GM21737 (cell line): Measurements from ENCODE around the gene MAP4K1.
"Not testable (repeated sequence)": the region's sequence is repeated elsewhere in the genome, so short reads cannot be mapped to it uniquely, and the experiment has no call there.

Source experiments
- ATAC-seq: cut with Tn5 transposase; IDR thresholded peaks from one replicate; pipeline ENCODE4 v1.9.1; 2021; ENCODE audit warnings: mild to moderate bottlenecking, moderate library complexity; ENCODE audit not compliant: unreplicated experiment

Gene MAP4K1

DNA sequence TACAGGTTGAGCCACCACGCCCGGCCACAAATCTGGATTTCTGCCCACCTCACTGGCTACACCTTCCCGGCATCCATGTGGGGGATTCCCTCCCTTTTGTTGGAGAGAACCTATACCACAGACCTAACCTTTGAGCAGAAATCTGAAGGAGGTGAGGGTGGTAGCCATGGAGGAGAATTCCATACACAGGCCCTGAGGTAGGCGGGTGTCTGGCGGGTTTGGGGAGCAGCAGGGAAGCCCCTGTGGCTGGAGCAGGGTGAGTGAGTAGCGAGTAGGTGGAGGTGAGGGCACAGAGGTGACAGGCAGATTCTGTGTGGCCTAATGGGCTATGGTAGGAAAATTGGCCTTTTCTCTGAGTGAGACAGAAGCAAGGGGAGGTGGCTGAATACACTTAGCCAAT lies 11.8 kb upstream of the MAP4K1 start:
- no peak for ATAC-seq

- ATAC-seq: no peak
These were observed 8.6 kb upstream of the MAP4K1 start for GRCh38 chr19:38626401-38626800.

DNA sequence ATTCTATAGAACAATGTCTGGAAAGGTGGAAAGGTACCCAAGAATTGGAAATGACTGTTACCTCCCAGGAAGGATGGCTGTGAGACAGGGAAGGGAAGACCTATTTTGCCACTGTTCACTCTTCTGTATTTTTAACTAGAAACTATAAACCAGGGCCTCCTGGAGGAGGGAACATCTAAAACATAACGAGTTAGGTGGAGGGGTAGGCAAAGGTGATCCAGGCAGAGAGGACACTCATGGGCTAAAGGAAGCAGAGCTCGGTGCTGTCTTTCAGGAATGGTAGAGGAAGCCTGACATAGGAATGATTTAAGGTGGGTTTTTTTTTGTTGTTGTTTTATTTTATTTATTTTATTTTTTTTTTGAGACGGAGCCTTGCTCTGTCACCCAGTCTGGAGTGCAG lies 7.1 kb upstream of the MAP4K1 start:
- ATAC-seq: no peak

- no peak for ATAC-seq
These were observed 1.8 kb upstream of the MAP4K1 start for GRCh38 chr19:38619361-38620174.

- peak; percentile 48 for ATAC-seq
These were observed 1.0 kb upstream of the MAP4K1 start, which contains the start of gene EIF3K for GRCh38 chr19:38618590-38619360. TSS of gene EIF3K (plus strand) at chr19:38619188. CDS start at chr19:38619269, 81 bp downstream.

- ATAC-seq: no peak
These were observed 430 bp downstream of the MAP4K1 start for GRCh38 chr19:38617283-38617763.

DNA sequence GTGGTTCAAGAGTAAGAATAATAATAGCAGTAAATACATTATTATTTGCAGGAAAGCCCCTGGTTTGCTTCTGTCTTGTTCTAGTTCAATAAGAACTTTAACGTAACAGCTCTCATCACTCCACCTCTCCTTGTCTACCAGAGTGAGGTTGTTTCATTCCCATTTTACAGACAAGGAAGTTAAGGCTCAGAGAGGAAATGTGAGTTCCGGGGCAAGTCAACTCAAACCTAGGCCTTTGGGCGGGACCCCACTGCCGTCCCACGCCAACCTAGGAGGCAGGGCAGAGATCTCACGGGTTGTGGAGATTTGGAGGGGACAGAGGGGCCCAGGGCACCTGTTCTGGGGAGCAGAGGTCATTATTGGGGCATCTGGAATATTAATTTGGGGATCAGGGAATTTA lies 1.5 kb downstream of the MAP4K1 start:
- no peak for ATAC-seq

DNA sequence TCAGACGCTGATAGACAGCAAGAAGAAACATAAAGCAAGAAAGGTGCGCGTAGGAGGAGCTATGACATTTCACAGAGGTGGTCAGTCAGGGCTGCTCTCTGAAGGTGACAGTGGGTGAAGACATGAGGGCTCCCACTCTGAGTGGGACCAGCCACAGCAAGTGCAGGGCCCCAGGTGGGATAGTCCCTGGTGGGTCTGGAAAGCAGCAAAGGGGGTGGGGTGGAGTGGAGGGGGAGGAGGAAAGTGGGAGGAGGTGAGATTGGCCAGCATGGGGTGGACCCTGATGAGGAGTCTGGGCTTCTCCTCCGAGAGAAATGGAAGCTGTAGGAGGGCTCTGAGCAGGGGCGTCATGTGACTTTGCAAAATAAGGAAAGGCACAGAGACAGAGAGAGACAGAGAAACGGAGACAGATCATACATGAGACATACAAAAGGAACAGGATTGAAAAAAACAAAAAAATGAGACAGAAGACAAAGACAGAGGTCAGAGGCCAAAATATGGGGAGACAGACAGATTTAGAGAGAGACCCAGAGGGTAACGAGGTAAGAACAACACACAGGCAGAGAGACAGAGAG lies 2.7 kb downstream of the MAP4K1 start:
- ATAC-seq: no peak

DNA sequence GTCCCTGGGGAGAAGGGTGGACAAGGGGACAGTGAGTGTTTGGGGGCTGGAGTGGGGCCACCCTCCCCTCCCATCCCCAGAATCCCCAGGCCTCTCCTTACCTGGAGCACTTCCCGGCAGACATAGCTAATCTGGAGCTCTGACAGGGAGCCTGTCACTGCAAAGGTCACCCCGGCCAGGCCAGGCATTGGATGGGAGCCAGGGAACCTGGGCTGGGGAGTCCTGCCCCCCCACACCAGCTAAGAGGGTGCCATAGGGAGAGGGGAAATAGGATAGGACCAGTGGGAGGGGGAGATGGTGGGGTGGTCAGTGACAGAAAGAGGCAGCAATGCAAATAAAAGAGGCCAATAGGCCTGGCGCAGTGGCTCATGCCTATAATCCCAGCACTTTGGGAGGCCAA lies 3.5 kb downstream of the MAP4K1 start:
- ATAC-seq: no peak

DNA sequence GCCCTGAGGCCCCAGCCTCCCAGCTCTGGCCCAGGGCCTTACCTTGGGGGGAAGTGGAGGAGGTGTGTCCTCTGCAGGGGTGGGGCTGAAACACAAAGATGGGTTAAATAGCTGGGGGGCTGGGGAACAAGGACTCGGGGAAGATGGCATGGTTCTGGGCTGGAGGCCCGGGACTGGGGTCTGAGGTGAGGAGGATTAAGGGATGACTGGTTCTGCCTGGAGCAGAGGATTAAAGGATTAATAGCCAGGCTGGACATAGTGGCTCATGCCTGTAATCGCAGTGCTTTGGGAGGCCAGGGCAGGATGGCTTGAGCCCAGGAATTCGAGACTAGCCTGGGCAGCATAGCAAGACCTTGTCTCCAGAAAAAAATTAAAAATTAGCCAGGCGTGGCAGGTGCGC lies 11.6 kb downstream of the MAP4K1 start:
- no peak for ATAC-seq

GRCh38 chr19:38602856-38603255 lies 14.9 kb downstream of the MAP4K1 start:
- ATAC-seq: not testable (repeated sequence)

DNA sequence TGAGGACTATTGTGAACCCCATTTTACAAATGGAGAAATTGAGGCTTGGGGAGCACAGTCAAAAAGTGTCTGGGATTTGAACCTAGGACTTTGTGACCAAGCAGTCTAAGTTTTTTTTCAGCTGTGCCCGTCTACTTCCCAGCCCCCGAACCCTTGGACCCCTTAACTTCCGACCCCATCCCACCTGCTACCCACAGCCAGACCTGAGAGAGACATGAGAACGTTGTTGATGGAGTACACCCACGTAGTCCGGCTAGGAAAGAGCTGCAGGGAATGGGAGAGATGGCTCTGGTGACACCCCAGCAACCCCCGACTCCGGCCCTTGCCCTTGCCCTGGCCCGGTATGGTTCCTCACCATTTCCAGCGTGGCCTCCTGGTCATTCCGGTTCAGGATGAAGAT lies 18.0 kb downstream of the MAP4K1 start:
- no peak for ATAC-seq

GRCh38 chr19:38597075-38597474 lies 20.7 kb downstream of the MAP4K1 start:
- ATAC-seq: no peak

DNA sequence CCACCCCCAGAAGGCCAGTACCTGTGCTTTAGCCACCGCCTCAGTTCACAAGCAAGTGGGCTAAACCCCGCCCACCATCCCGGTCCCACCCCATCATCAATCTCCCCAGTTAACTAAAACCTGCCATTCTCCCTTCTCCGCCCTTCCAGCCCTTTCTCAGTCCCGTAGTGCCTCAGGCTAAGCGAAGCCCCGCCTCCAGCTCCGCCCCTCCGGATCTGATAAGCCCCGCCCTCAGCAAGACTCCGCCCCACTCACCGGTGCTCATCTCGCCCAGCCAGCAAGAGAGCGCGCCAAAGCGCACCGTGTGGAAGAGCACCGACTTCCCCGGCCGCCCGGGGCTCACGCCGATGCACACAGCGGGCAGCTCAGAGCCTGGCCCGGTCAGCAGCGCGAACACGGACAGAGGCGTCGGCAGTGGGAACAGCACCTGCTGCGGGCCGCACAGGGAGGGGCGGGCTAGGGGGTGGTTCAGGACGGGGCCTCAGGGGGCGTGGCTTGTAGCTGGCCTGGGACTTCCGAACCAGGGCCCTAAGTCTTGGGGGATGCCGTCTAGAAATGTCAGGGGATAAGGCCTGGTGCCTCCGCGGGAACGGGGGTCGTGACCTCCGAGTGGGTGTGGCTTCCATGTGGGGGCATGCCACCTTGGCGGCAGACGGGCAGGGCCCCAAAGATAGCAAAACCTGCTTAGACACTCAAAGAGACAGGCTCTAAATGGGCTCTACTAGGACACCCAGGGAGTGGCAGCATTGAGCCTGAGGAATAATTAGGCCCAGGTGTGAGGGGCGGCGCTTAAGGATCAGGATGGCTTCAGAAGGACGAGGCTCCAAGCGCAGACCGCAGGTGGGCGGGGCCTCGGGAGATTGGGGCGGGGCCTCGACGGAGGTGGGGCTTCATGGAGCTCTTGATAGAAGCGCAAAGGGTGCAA lies 21.4 kb downstream of the MAP4K1 start:
- no peak for ATAC-seq

DNA sequence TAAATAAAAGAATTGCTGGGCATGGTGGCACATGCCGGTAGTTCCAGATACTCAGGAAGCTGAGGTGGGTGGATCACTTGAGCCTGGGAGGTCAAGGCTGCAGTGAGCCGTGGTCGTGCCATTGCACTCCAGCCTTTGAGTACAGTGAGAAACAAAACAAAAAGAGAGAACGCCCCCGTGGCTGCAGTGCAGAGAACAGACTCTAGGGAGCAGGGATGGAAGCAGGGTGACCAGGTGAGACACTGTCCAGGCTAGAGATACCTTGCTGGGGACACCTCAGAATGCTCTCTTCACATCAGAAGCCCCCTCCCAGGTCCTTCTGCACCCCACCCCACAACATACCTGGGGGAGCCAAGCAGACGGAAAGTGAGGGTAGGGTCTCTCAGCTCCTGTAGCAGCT lies 24.8 kb downstream of the MAP4K1 start:
- ATAC-seq: no peak

DNA sequence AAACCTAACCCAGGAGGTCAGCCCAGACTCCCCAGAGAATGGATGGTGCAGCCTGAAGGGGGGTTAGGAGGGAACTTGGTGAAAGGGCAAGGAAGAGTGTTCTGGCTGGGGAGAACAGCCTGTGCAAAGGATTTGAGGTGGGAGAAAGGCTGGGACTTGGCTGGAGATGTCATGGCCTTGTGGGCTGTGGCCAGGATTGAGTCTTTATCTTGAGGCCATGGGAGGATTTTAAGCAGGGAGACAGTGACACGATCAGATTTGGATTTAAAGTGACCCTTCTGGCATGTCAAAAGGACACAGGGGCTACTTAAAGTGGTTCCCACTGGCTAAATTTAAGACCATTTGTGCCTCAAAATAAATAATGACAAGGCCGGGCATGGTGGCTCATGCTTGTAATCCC lies 29.7 kb downstream of the MAP4K1 start:
- ATAC-seq: no peak

DNA sequence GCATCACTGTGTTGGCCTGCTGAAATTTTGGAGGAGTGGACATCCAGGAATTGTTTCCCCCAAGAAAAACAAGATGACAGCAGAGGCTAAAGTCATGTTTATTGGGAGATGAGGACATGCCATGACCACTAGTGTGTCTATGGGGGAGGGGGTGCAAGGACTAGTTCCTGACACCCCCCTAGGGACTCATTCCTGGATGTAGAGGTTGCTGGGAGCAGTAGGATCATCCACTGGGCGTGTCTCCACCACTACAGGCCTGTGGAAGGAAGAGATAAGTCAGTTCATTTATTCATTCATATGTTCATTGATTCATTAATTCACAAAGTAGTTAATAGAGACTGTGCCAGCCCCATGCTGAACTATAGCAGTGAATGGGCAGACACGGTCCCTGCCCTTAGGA lies 30.2 kb downstream of the MAP4K1 start:
- no peak for ATAC-seq

GRCh38 chr19:38583985-38584305 lies 33.8 kb downstream of the MAP4K1 start:
- ATAC-seq: no peak

DNA sequence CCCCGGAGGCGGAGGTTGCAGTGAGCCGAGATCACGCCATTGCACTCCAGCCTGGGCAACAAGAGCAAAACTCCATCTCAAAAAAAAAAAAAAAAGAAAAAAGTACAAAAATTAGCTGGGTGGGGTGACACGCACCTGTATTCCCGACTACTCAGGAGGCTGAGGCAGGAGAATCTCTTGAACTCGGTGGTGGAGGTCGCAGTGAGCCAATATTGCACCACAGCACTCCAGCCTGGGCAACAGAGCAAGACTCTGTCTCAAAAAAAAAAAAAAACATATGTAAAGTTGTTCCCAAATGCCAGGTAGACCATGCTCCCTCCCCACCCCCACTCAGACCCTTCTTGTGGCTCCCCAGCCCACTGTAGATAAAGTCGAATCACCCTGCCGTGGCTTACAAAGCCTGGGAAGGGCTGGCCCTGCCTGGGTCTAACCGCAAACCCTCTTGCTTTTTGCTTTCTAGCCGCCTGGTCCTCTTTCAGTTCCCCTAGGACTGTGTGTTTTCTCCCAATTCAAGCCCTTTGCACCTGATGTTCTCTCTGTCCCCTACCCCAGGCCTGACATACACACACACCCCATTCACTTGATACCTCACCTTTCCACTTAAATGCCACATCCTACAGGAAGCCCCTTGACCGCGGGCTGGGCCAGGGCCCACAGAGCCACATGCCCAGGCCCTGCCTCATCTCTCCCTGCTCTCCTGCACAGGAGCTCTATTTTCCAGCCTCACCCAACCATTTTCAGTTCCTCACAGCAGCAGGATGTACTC lies 34.4 kb downstream of the MAP4K1 start:
- peak; percentile 64 for ATAC-seq

GRCh38 chr19:38580080-38580479 lies 37.7 kb downstream of the MAP4K1 start:
- no peak for ATAC-seq
